SH-SY5Y (cell line): ENCODE measurements around the gene GOLGA8B.

Experiments used
- GATA2 ChIP-seq: IDR thresholded peaks from 2 replicates; pipeline ENCODE4 v1.6.1; 2011; ENCODE audit warnings: mild to moderate bottlenecking, low read depth, low read length
- GATA3 ChIP-seq: IDR thresholded peaks from 2 replicates; pipeline ENCODE4 v1.6.1; 2011; ENCODE audit warnings: low read depth, mild to moderate bottlenecking, low read length, moderate library complexity

DNA sequence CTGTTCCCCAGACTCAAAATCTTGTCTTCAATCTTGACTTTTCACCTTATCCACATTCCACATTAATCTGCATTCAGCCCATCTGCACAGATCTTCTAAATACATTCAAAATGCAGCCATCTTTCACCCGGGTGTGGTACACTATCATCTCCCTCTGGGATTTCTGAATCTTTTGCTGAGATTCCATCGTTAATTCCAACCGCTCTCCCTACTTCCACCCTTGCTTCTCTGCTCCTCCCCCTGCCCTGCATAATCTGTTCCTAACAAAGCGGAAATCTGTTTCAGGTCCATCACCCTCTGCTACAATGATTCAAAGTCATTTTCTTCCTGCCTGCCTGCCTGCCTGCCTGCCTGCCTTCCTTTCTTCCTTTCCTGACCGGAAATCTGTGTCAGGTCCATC lies 7.9 kb upstream of the GOLGA8B start:
- TF ChIP-seq GATA3, result no peak
- no peak for TF ChIP-seq GATA2
